Measurements from ENCODE around the gene TGFBR1. TPM values are rescaled to one million over a fixed set of nuclear protein-coding genes. Genes with fewer than 3 reads are reported as not detected.

Gene TGFBR1
- polyA plus RNA-seq, 1 donor from 2014 or later, result 78.0 TPM

GRCh38 chr9:99085949-99086948 lies 18.7 kb upstream of the TGFBR1 start:
- Histone ChIP-seq H3K9ac (ENCODE audit: low read length) (no peak overlapping the region), H4K20me1 (ENCODE audit: insufficient read depth) (no peaks in the 10 kb centered on the region), H3K9me3 (ENCODE audit: low read length) (no peaks in the 10 kb centered on the region), H3K27ac (ENCODE audit: low read length) (no peak overlapping the region), H3K4me3 (ENCODE audit: low read length) (no peak overlapping the region), H3K36me3 (ENCODE audit: insufficient read depth, low read length) (no peaks in the 10 kb centered on the region), H3K79me2 (replicated peaks; ENCODE audit: insufficient read depth, low read length) (no peaks in the 10 kb centered on the region), H3F3A (ENCODE audit: insufficient read depth, low read length, poor library complexity, severe bottlenecking) (no peaks in the 10 kb centered on the region), H3K9me2 (ENCODE audit: insufficient read depth, low read length) (no peaks in the 10 kb centered on the region), H2AFZ (ENCODE audit: low read depth, low read length) (no peak overlapping the region), H3K27me3 (ENCODE audit: insufficient read depth, low read depth, low read length) (no peaks in the 10 kb centered on the region), H3K4me2 (ENCODE audit: low read length) (no peak overlapping the region)
- no peak for TF ChIP-seq SMC3 (conservative IDR thresholded peaks at IDR 0.05; ENCODE audit: poor library complexity)
- TF ChIP-seq EZH2 (IDR thresholded peaks at IDR 0.05; ENCODE audit: borderline replicate concordance, insufficient read depth, low read length, poor library complexity, severe bottlenecking), result no peak
- no peak for TF ChIP-seq MXI1 (conservative IDR thresholded peaks at IDR 0.05; ENCODE audit: poor library complexity, severe bottlenecking)
- no peak for TF ChIP-seq RAD21 (conservative IDR thresholded peaks at IDR 0.05)
- no peak for TF ChIP-seq EP300 (conservative IDR thresholded peaks at IDR 0.05; ENCODE audit: poor library complexity, severe bottlenecking)
- TF ChIP-seq TAF1 (IDR thresholded peaks at IDR 0.05; ENCODE audit: low read depth), result no peak
- no peak for TF ChIP-seq CTCF (IDR thresholded peaks at IDR 0.05; ENCODE audit: poor library complexity, severe bottlenecking)
- TF ChIP-seq REST (IDR thresholded peaks at IDR 0.05; ENCODE audit: borderline replicate concordance), result no peak
- TF ChIP-seq POLR2AphosphoS5 (IDR thresholded peaks at IDR 0.05), result no peak

GRCh38 chr9:99087462-99087861 lies 17.5 kb upstream of the TGFBR1 start:
- Histone ChIP-seq H2AFZ (ENCODE audit: low read depth, low read length) (no peak overlapping the region), H3K27me3 (ENCODE audit: insufficient read depth, low read depth, low read length) (no peaks in the 10 kb centered on the region), H3K9ac (ENCODE audit: low read length) (no peak overlapping the region), H3K9me3 (ENCODE audit: low read length) (no peaks in the 10 kb centered on the region), H3K27ac (ENCODE audit: low read length) (no peak overlapping the region), H3K4me3 (ENCODE audit: low read length) (no peak overlapping the region), H3K36me3 (ENCODE audit: insufficient read depth, low read length) (no peaks in the 10 kb centered on the region), H3K79me2 (replicated peaks; ENCODE audit: insufficient read depth, low read length) (no peaks in the 10 kb centered on the region), H4K20me1 (ENCODE audit: insufficient read depth) (no peaks in the 10 kb centered on the region), H3K9me2 (ENCODE audit: insufficient read depth, low read length) (no peaks in the 10 kb centered on the region), H3F3A (ENCODE audit: insufficient read depth, low read length, poor library complexity, severe bottlenecking) (no peaks in the 10 kb centered on the region), H3K4me2 (ENCODE audit: low read length) (no peak overlapping the region)
- no peak for TF ChIP-seq REST (IDR thresholded peaks at IDR 0.05; ENCODE audit: borderline replicate concordance)

Data from neural cell (in vitro differentiated cells).